Measurements from ENCODE around the gene GTSE1.

- no peak for TF ChIP-seq CTCF (IDR thresholded peaks at IDR 0.05)
- no peak for TF ChIP-seq EZH2 (IDR thresholded peaks at IDR 0.05; ENCODE audit: borderline replicate concordance, insufficient read depth, low read depth, low read length, poor library complexity, severe bottlenecking)
Measured at GRCh38 chr22:46350121-46350520, 53.5 kb downstream of the GTSE1 start.

All from B cell (primary cell).